Lung (tissue), 12 donors: ENCODE measurements around the gene KIF1A. TPM values are rescaled to one million over a fixed set of nuclear protein-coding genes. Genes with fewer than 3 reads are reported as not detected.

Experiments
- ATAC-seq: fragments of 200-7000 bp; cut with Tn5 transposase; one replicate; pipeline ENCODE4 v1.9.1; 2020; ENCODE audit warnings: moderate number of reproducible peaks; ENCODE audit not compliant: insufficient read depth, low FRiP score
- DNase-seq, 3 donors: peaks; one replicate each; pipeline ENCODE4 v3.0.0-alpha.2; 2013 to 2017
- H3K27ac ChIP-seq, 2 donors: one replicate each; pipeline ENCODE4 v1.5.1; 2013; ENCODE audit warnings: mild to moderate bottlenecking in 2 of 2, moderate library complexity in 2 of 2, control low read depth in 1 of 2, inconsistent platforms in 1 of 2, low read depth in 1 of 2, low read length in 1 of 2
- H3K27me3 ChIP-seq, 3 donors: one replicate each; pipeline ENCODE4 v1.5.1; 2013; ENCODE audit warnings: low read length in 2 of 3; ENCODE audit not compliant: control insufficient read depth in 3 of 3, insufficient read depth in 3 of 3
- H3K36me3 ChIP-seq, 4 donors: one replicate each; pipeline ENCODE4 v1.5.1; 2013; ENCODE audit warnings: low read length in 4 of 4, mild to moderate bottlenecking in 1 of 4, moderate library complexity in 1 of 4; ENCODE audit not compliant: control insufficient read depth in 4 of 4, insufficient read depth in 4 of 4
- H3K4me1 ChIP-seq, 5 donors: one replicate each; pipeline ENCODE4 v1.5.1; 2013; ENCODE audit warnings: low read length in 5 of 5, mild to moderate bottlenecking in 2 of 5, moderate library complexity in 1 of 5; ENCODE audit not compliant: control insufficient read depth in 5 of 5, insufficient read depth in 5 of 5
- H3K4me3 ChIP-seq: one replicate; pipeline ENCODE4 v1.5.1; 2013; ENCODE audit warnings: mild to moderate bottlenecking, control low read depth, moderate library complexity
- H3K9ac ChIP-seq, 2 donors: one replicate each; pipeline ENCODE4 v1.5.1; 2013; ENCODE audit warnings: low read length in 2 of 2, control low read depth in 1 of 2; ENCODE audit not compliant: insufficient read depth in 1 of 2
- H3K9me3 ChIP-seq, 4 donors: one replicate each; pipeline ENCODE4 v1.5.1; 2013; ENCODE audit warnings: low read length in 3 of 4, mild to moderate bottlenecking in 1 of 4, moderate library complexity in 1 of 4; ENCODE audit not compliant: control insufficient read depth in 4 of 4, insufficient read depth in 3 of 4
- CTCF ChIP-seq: IDR thresholded peaks from 2 replicates; pipeline ENCODE4 v1.5.1; 2012; ENCODE audit warnings: mild to moderate bottlenecking; ENCODE audit errors: control extremely low read depth, extremely low read depth
- WGBS, 2 donors: extraction: QIAGEN DNeasy Blood & Tissue Kit; methylation state at CpG; one replicate each; pipeline ENCODE4 v1.1.7; 2013; 5-methylcytosine and 5-hydroxymethylcytosine counted together
- polyA plus RNA-seq, 2 donors: library from polyadenylated mRNA; stranded (reverse); fragments of 200-250 nt; gene quantifications; one replicate each; pipeline ENCODE4 v1.2.1, GENCODE V29; 2013
- total RNA-seq, 2 donors: library from RNA; depleted of rRNA in 1 of 2; stranded (reverse); fragments of >200 nt in 1 of 2; gene quantifications; one replicate each; pipeline ENCODE4 v1.2.1, GENCODE V29; 2014 to 2021
- donor health status: control.
- donor health status: control.
- donor health status: Bipolar disorder and iron deficiency.
- donor health status: healthy.
- donor health status: DM: yes; HTN: yes; CAD: no.

KIF1A gene
- total and polyA plus RNA-seq, 4 donors: 0.14 to 2.3 (median 0.46) TPM

- H3K4me3 ChIP-seq: no peak overlapping the region
- peaks cover 0 to 2% (median 0%) of the 10 kb centered on the region in 3 donors for H3K27me3 ChIP-seq
- no peak for DNase-seq
- H3K36me3 ChIP-seq: no peaks in the 10 kb centered on the region
- H3K27ac ChIP-seq: no peak overlapping the region
- H3K9me3 ChIP-seq: no peaks in the 10 kb centered on the region
- H3K9ac ChIP-seq: no peak overlapping the region
- no peak for TF ChIP-seq CTCF
- no peak for ATAC-seq
- no peaks in the 10 kb centered on the region for H3K4me1 ChIP-seq
- 81 to 87% methylated on average over 23 of the region's 23 CpGs for WGBS, 2 donors
These were observed 105.0 kb downstream of the KIF1A start for GRCh38 chr2:240714747-240715725.

GRCh38 chr2:240713928-240714746 lies 105.9 kb downstream of the KIF1A start:
- no peak overlapping the region for H3K27ac ChIP-seq
- H3K9me3 ChIP-seq: no peaks in the 10 kb centered on the region
- 83 to 88% methylated on average over 22 to 26 of the region's 26 CpGs for WGBS, 2 donors
- TF ChIP-seq CTCF: no peak
- peaks cover 0 to 2% (median 0%) of the 10 kb centered on the region in 3 donors for H3K27me3 ChIP-seq
- H3K36me3 ChIP-seq: no peaks in the 10 kb centered on the region
- H3K4me3 ChIP-seq: no peak overlapping the region
- H3K4me1 ChIP-seq: no peaks in the 10 kb centered on the region
- ATAC-seq: no peak
- no peak overlapping the region for H3K9ac ChIP-seq
- DNase-seq: no peak

GRCh38 chr2:240713071-240713927 lies 106.7 kb downstream of the KIF1A start:
- no peaks in the 10 kb centered on the region for H3K36me3 ChIP-seq
- no peak for TF ChIP-seq CTCF

More at GRCh38 chr2:240713071-240713927, 106.7 kb downstream of the KIF1A start:
- H3K9me3 ChIP-seq: no peaks in the 10 kb centered on the region
- no peak overlapping the region for H3K4me3 ChIP-seq
- no peak overlapping the region for H3K27ac ChIP-seq
- no peak overlapping the region for H3K9ac ChIP-seq
- 88 to 93% methylated on average over 25 of the region's 25 CpGs for WGBS, 2 donors
- no peak for ATAC-seq
- no peak for DNase-seq
- H3K27me3 ChIP-seq: peaks cover 0 to 2% (median 0%) of the 10 kb centered on the region in 3 donors
- H3K4me1 ChIP-seq: no peaks in the 10 kb centered on the region
